NB4 (cell line): ENCODE results near the gene SORD.
"Not testable (repeated sequence)": the region's sequence is repeated elsewhere in the genome, so short reads cannot be mapped to it uniquely, and the experiment has no call there.

Experiments
- DNase-seq: peaks from one replicate; pipeline ENCODE4 v3.0.0; 2010; ENCODE audit warnings: low read depth
- H3K4me3 ChIP-seq: one replicate; pipeline ENCODE4 v1.5.1; 2011; ENCODE audit warnings: mild to moderate bottlenecking, low read depth, low read length, moderate library complexity
- MYC ChIP-seq: IDR thresholded peaks from 2 replicates; pipeline ENCODE4 v1.6.1; 2011; ENCODE audit warnings: low read depth, low read length
- POLR2A ChIP-seq: IDR thresholded peaks from 2 replicates; pipeline ENCODE4 v1.6.1; 2011; ENCODE audit warnings: mild to moderate bottlenecking; ENCODE audit not compliant: insufficient read length; ENCODE audit errors: extremely low read depth
- TF ChIP-seq, protein P1 (sequence below): IDR thresholded peaks from 2 replicates; pipeline ENCODE4 v1.6.1; 2011; ENCODE audit warnings: low read depth, low read length
- TF ChIP-seq, protein P2 (sequence below): IDR thresholded peaks from one replicate; pipeline ENCODE4 v1.5.1; 2012; ENCODE audit warnings: low read depth, low read length

SORD gene

DNA sequence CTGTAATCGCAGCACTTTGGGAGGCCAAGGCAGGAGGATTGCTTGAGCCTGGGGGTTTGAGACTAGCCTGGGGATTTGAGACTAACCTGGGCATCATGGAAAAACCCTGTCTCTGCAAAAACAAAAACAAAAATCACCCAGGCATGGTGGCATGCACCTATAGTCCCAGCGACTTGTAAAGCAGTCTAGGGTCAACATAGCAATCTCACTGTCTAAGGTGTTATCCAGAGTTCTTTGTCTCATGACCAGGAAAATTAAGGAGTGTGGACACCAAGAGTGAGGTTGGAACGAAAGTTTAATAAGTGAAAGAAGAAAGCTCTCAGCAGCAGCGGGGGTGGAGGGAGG, 25.4 kb downstream of the SORD start:
- peak overlapping the region; percentile 43 for H3K4me3 ChIP-seq

DNA sequence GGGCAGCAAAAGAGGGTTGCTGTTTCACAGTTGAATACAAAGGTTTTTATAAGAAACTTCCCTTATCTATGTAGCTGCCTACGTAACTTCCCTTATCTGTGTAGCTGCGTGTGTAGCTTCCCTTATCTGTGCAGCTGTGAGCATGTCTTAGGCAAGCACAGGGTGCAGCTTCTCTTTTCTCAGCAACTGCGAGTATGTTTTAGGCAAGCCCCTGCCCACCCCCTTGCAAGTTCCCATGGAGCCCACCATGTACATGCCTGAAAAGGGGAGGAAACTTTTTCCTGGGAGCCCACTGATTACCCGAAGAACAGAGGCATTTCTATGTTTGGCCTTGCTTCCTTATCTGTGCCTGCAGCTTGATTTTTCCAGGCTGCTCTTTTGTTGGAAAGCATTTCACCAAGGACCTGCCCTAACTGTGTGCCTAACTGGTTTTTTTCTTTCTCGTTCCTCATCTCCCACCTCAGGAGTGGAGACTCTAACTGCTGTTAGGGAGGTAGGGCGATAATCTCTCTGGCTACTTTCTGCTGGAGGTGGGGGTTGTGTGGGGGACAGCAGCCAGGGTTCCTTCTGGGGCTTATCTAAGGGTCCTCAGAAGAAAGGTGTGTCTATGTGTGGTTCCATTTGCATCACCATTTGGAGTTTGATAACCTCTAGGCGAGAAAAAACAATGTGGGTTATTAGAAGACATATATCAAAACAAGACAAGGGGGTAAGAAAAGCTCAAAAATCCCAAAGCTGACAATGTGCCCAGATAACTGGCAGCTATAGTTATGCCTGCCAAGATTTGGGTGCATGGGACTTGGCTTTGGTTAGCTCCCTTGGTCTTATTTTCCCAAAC, 26.0 kb downstream of the SORD start:
- DNase-seq = peak; percentile 93
- H3K4me3 ChIP-seq = peak overlapping the region; percentile 43

More for the DNA sequence above, 25.4 kb downstream of the SORD start:
- not testable (repeated sequence) for DNase-seq

DNA sequence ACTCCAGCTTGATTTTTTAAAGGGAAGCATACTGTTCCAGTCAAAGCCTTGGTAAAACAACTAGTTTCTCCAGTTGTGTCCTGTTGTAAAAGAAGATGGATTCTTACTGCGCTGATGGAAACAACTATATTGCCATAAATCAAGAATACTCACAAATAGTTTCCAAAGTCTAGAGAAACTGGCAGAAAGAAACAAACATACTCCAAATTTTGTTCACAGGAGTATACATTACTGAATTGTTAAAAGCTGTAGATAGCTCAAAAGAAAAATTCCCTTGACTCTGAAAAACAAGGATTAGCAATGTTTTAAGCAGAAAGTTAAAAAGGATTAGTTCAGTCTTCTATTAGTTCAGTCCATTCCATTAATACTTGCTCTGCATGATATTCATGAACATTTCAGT, 27.6 kb downstream of the SORD start:
- no peak for DNase-seq
- H3K4me3 ChIP-seq = no peak overlapping the region
- TF ChIP-seq POLR2A = no peak
- no peak for TF ChIP-seq MYC
- TF ChIP-seq, protein P1, sequence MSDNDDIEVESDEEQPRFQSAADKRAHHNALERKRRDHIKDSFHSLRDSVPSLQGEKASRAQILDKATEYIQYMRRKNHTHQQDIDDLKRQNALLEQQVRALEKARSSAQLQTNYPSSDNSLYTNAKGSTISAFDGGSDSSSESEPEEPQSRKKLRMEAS = no peak
- TF ChIP-seq, protein P2, sequence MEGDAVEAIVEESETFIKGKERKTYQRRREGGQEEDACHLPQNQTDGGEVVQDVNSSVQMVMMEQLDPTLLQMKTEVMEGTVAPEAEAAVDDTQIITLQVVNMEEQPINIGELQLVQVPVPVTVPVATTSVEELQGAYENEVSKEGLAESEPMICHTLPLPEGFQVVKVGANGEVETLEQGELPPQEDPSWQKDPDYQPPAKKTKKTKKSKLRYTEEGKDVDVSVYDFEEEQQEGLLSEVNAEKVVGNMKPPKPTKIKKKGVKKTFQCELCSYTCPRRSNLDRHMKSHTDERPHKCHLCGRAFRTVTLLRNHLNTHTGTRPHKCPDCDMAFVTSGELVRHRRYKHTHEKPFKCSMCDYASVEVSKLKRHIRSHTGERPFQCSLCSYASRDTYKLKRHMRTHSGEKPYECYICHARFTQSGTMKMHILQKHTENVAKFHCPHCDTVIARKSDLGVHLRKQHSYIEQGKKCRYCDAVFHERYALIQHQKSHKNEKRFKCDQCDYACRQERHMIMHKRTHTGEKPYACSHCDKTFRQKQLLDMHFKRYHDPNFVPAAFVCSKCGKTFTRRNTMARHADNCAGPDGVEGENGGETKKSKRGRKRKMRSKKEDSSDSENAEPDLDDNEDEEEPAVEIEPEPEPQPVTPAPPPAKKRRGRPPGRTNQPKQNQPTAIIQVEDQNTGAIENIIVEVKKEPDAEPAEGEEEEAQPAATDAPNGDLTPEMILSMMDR = no peak

More for the DNA sequence above, 26.0 kb downstream of the SORD start:
- TF ChIP-seq, protein P2 = no peak
- TF ChIP-seq, protein P1 = peak; percentile 86
- TF ChIP-seq MYC = peak; percentile 79

DNA sequence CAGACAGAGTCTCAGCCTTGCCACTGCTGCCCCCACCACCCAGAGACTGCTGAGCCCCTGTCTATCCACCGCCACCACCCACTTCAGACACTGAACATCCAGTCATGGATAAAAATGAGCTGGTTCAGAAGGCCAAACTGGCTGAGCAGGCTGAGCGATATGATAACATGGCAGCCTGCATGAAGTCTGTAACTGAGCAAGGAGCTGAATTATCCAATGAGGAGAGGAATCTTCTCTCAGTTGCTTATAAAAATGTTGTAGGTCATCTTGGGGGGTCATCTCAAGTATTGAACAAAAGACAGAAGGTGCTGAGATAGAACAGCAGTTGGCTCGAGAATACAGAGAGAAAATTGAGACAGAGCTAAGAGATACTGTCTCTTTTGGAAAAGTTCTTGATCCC, 29.7 kb downstream of the SORD start:
- not testable (repeated sequence) for H3K4me3 ChIP-seq, DNase-seq

DNA sequence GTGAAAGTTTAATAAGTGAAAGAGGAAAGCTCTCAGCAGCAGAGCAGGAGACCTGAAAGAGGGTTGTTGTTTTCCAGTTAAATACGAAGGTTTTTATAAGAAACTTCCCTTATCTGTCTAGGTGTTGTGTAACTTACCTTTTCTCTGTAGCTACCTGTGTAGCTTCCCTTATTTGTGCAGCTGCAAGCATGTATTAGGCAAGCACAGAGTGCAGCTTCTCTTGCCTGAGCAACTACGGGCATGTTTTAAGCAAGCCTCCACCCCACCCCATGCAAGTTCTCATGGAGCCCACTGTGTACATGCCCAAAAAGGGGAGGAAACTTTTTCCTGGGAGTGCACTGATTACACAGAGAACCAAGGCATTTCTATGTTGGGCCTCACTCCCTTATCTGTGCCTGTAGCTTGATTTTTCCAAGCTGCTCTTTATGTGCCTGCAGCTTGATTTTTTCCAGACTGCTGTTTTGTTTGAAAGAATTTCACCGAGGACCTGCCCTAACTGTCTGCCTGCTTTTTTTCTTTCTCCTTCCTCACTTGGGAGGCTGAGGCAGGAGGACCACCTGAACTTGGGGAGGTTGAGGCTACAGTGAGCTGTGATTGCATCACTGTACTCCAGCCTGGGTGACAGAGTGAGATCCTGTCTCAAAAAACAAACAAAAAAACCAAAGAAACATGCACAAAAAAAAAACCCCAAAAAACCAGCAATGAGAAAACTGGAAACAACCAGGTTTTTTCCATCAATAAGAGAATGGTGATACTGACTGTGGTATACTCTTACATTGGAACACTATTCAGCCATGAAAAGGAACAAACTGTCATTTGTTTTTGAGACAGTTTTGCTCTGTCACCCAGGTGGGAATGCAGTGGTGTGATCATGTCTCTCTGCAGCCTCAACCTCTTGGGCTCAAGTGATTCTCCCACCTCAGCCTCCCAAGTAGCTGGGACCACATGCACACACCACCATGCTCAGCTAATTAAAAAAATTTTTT, 36.0 kb downstream of the SORD start:
- not testable (repeated sequence) for H3K4me3 ChIP-seq, DNase-seq

DNA sequence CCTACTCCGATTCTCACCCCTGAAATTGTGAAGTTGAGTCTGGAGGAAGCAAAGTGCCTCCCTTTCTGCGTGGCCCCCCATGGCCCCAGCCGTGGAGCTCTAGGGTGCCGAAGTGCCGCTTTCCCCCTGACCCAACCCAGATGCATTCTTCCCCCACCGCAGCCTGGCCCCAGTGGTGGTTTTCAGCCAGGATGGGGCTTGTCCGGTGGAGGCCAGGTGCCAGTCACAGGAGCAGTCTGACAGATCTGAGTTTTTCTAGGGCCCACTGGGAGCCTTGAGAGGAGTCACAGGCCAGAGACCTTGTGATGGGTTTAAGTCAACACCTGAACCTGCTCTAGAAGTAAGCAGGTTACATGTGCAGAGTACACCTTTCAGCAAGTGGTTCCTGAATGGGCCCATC, 39.3 kb downstream of the SORD start:
- H3K4me3 ChIP-seq = not testable (repeated sequence)

DNA sequence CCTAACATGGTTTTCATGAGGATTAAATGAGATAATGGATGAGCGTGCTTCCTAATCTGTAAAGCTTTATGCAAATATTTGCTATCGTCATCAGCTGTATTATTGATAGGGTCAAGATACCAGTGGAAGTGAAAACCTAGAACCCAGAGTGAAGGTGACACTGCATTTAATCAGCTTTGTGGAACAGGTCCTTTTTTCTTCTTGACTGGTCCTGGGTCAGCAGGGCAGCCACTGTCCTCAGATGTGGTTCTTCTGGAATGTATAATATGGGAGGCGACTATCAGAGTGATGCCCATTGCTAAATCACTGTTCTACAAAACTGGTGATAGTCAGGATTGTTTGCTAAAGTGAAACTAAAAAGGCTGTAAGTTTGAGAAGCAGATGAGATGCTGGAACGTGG, 41.4 kb downstream of the SORD start:
- TF ChIP-seq, protein P2 = no peak
- TF ChIP-seq POLR2A (no peak), MYC (no peak)
- TF ChIP-seq, protein P1 = no peak
- DNase-seq = no peak
- H3K4me3 ChIP-seq = no peak overlapping the region

More for the DNA sequence above, 39.3 kb downstream of the SORD start:
- DNase-seq = not testable (repeated sequence)

DNA sequence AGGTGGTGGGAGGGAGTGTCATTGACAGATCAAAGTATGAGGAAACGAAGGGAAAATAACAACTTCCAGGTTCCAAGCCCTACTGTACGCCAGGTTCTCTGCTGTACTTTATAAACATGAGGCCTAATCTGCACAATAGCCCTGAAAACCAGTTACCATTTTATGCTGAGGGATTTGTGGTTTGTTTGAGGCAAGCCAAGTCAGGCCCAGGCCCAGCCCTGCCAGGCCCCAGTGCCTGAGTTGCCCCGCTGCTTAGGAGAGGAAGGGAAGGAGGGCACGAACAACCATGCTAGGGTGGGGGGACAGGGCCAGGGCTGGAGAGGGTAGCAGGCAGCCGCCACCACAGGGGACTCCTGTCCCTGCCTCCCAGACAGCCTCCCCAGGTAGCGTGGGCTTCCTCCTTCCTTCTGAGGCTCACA, 47.0 kb downstream of the SORD start:
- H3K4me3 ChIP-seq, DNase-seq: not testable (repeated sequence)

DNA sequence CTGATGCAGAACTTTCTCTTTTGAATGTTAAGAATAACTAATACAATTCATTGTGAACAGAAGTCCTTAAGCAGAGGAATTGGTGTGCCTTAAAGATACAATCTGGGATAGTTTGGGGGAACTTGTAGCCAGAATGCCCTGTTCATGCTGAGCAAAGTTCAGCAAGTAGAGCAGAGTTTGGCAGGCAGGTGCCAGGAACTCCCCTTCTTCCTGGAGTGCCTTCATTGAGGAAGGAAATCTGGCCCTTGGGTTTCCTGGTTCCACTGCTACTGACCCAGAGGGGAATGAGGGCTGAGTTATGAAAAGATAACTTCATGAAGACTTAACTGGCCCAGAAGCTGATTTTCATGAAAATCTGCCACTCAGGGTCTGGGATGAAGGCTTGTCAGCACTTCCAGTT, 50.6 kb downstream of the SORD start:
- DNase-seq, H3K4me3 ChIP-seq: not testable (repeated sequence)

DNA sequence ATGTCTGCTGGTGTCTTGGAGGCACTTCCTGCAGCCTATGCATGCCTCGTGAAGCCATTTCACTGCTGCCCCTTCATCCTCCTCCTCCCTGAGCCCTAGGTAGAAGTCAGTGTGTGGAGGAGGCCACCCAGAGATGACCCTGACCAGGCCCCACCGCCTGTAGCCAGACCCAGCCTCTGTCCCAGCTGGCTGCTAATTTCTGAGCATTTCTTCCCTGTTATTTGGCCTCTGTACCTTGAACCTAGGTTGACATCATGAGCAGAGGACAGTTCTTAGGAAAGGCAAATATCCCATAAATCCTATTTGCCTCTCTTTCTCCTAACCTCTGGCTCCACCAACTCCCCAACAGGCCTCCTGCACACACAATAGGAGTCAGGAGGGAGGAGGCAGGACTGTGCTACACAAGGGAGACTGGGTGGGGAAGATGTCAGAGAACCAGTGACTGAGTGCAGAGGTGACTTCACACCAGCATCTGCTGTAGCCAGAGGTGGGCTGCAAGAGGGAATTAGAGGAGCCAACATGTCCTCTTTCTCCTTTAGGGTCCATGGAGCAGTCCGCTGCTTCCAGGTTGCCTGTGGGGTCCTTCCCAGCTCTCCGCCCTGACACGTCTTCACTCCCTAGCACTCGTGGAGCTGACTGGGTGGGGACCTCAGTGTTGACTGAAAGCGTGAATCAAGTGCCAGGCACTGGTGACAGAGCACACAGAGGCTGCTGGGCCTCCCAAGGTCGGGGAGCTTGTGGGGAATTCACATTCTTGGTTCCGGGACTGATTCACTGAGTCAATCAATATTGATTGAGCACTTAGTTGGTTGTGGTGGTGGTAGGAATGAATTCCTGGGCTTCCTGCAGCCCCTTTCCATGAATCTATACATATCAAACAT, 52.7 kb downstream of the SORD start:
- not testable (repeated sequence) for H3K4me3 ChIP-seq, DNase-seq

DNA sequence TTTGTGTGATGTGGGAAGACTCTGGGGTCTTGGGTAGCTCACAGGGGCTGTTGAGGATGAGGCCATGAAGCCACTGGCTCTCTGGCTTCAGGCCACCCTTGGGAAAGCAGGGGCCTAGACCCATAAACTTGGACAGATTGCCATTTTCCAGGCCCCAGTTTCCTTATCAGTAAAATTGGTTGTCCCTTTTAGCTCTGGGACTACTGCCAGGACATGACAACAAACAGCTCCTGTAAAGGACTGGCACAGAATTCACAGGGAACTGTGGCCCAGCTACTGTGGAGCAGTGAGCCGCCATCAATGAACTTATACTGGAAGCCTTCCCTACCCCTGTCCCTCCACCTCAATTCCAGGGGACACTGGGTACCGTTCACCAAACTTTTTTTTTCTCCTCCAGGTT, 54.4 kb downstream of the SORD start:
- not testable (repeated sequence) for DNase-seq, H3K4me3 ChIP-seq

DNA sequence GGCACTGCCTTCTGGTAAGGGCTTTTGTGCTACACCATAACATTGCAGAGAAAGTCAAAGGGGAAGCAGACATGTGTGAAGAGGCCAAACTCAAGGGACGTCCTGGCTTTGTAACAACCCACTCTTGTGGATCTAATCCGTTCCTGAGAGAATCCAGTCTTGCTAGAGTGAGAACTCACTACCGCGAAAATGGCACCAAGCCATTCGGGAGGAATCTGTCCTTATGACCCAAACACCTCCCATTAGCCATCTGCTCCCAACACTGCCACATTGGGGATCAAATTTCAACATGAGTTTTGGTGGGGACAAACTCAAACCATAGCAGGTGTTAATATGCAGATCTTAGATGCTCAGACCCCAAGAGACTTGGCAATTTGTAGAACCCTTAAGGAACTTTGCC, 56.2 kb downstream of the SORD start:
- DNase-seq, H3K4me3 ChIP-seq: not testable (repeated sequence)
